HEK293T (cell line): ENCODE measurements around the gene PAQR8.

Source experiments
- CTBP1 ChIP-seq: fragments of 450-650 bp; IDR thresholded peaks from 2 replicates; pipeline ENCODE4 v1.6.1; 2016; ENCODE audit warnings: borderline replicate concordance
- ELF4 ChIP-seq: fragments of 450-650 bp; IDR thresholded peaks from 2 replicates; pipeline ENCODE4 v1.6.1; 2017; ENCODE audit warnings: antibody characterized with exemption
- FOXA1 ChIP-seq: fragments of 450-650 bp; IDR thresholded peaks from 2 replicates; pipeline ENCODE4 v1.6.1; 2016; ENCODE audit warnings: mild to moderate bottlenecking
- FOXK2 ChIP-seq: fragments of 450-650 bp; IDR thresholded peaks from 2 replicates; pipeline ENCODE4 v1.6.1; 2016; ENCODE audit warnings: mild to moderate bottlenecking
- FOXM1 ChIP-seq: fragments of 450-650 bp; IDR thresholded peaks from 2 replicates; pipeline ENCODE4 v1.6.1; 2017; ENCODE audit warnings: mild to moderate bottlenecking, borderline replicate concordance
- HDGF ChIP-seq: fragments of 450-650 bp; IDR thresholded peaks from 2 replicates; pipeline ENCODE4 v1.6.1; 2017; ENCODE audit warnings: antibody characterized with exemption, borderline replicate concordance
- L3MBTL2 ChIP-seq: fragments of 450-650 bp; conservative IDR thresholded peaks from 2 replicates; pipeline ENCODE4 v1.6.1; 2016; ENCODE audit warnings: mild to moderate bottlenecking
- LEF1 ChIP-seq: fragments of 450-650 bp; IDR thresholded peaks from 2 replicates; pipeline ENCODE4 v1.6.1; 2017; ENCODE audit warnings: mild to moderate bottlenecking, borderline replicate concordance
- NFRKB ChIP-seq: fragments of 450-650 bp; IDR thresholded peaks from 2 replicates; pipeline ENCODE4 v1.6.1; 2016; ENCODE audit warnings: mild to moderate bottlenecking, moderate library complexity
- SP1 ChIP-seq: fragments of 450-650 bp; IDR thresholded peaks from 2 replicates; pipeline ENCODE4 v1.6.1; 2017
- SUZ12 ChIP-seq: fragments of 450-650 bp; IDR thresholded peaks from 2 replicates; pipeline ENCODE4 v1.6.1; 2016; ENCODE audit warnings: mild to moderate bottlenecking

DNA sequence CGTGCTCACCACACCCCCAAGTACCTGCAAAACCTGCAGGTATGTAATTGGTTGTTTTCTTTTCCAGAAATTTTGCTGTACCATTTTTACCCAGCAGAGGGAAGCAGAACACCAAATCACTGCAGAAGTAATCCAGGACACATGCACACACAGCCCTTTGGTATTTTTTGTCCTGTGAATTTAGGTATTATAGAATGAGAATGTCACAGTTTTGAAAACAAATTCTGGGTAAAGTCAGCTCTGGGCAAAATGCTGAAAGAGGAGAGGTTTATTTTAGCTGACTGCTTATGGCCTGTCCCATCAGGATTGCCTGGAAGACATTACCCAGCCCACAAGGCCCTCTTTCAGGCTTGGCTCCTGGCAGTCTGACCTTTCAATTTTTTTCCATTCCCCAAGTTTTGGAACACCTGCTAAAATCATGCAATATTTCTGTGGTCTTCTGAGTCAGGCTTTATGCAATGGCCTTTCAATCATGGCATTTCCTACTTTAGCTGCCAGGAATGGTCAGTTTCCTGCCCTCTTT lies 54.7 kb downstream of the PAQR8 start:
- no peak for TF ChIP-seq FOXK2
- no peak for TF ChIP-seq HDGF
- TF ChIP-seq NFRKB: no peak
- TF ChIP-seq SUZ12: no peak
- TF ChIP-seq FOXA1: no peak
- TF ChIP-seq ELF4: no peak
- TF ChIP-seq FOXM1: no peak
- TF ChIP-seq CTBP1: no peak
- no peak for TF ChIP-seq LEF1
- no peak for TF ChIP-seq L3MBTL2
- TF ChIP-seq SP1: no peak
